ENCODE measurements around the gene WDR33. TPM values are rescaled to one million over a fixed set of nuclear protein-coding genes. Genes with fewer than 3 reads are reported as not detected.

WDR33 gene
- total and polyA plus RNA-seq, 2 experiments from 2014 or later = 16.9 to 43.8 TPM

DNA sequence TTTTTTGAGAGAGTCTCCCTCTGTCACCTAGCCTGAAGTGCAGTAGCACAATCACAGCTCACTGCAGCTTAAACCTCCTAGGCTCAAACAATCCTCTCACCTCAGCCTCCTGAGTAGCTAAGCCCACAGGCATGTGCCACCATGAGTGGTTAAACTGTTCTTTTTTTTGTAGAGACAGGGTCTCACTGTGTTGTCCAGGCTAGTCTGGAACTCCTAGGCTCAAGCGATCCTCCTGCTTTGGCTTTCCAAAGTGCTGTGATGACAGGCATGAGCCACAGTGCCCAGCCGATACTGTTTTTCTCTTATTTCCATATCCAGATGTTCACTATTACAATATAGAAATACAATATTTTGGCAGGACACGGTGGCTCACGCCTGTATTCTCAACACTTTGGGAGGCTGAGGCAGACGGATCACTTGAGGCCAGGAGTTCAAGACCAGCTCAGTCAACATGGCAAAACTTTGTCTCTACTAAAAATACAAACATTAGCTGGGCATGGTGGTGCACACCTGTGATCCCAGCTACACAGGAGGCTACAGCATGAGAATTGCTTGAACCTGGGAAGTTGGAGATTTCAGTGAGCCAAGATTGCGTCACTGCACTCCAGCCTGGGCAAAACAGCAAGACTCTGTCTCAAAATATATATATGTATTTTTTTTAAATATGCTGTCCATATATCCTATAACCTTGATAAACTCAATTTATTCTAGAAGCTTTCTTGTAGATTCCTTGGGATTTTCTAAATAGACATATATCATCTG, 24.7 kb downstream of the WDR33 start:
- WGBS, 2 experiments (ENCODE audit: low coverage in 1 of 2, low lambda C conversion rate in 2 of 2, missing lambda C conversion rate in 2 of 2) = 94 to 95% methylated on average over 6 of the region's 6 CpGs
- H4K20me1 ChIP-seq (ENCODE audit: insufficient read depth) = no peaks in the 10 kb centered on the region; the same call in 1 of the 2 replicates
- H3K79me2 ChIP-seq (ENCODE audit: insufficient read depth) = peaks cover 70% of the 10 kb centered on the region
- no peak for TF ChIP-seq EZH2phosphoT487 (IDR thresholded peaks at IDR 0.05; ENCODE audit: insufficient read depth, low read depth)
- no peak for TF ChIP-seq EZH2 (IDR thresholded peaks at IDR 0.05; ENCODE audit: insufficient read depth, poor library complexity, severe bottlenecking)
- no peak overlapping the region for H2AFZ ChIP-seq
- no peaks in the 10 kb centered on the region for H3K36me3 ChIP-seq (ENCODE audit: low read depth)
- in situ Hi-C loops (cut with MboI) = no loop called here
- H3K27ac ChIP-seq = no peak overlapping the region
- no peak overlapping the region for H3K9ac ChIP-seq
- H3K9me3 ChIP-seq (ENCODE audit: low read depth) = no peaks in the 10 kb centered on the region
- H3K4me3 ChIP-seq = no peak overlapping the region
- no peaks in the 10 kb centered on the region for H3K9me2 ChIP-seq (ENCODE audit: insufficient read depth)
- no peak for DNase-seq
- H3K4me2 ChIP-seq (ENCODE audit: unreplicated experiment) = no peak overlapping the region
- H3K4me1 ChIP-seq (ENCODE audit: insufficient read depth) = peaks cover 11% of the 10 kb centered on the region
- no peaks in the 10 kb centered on the region for H3F3A ChIP-seq (ENCODE audit: insufficient read depth)
- no peaks in the 10 kb centered on the region for H3K27me3 ChIP-seq (replicated peaks; ENCODE audit: insufficient read depth)

GRCh38 chr2:127784965-127785518, 25.9 kb downstream of the WDR33 start:
- WGBS, 2 experiments (ENCODE audit: low coverage in 1 of 2, low lambda C conversion rate in 2 of 2, missing lambda C conversion rate in 2 of 2) = 92 to 100% methylated on average over 2 of the region's 2 CpGs
- no peak overlapping the region for H3K27ac ChIP-seq

DNA sequence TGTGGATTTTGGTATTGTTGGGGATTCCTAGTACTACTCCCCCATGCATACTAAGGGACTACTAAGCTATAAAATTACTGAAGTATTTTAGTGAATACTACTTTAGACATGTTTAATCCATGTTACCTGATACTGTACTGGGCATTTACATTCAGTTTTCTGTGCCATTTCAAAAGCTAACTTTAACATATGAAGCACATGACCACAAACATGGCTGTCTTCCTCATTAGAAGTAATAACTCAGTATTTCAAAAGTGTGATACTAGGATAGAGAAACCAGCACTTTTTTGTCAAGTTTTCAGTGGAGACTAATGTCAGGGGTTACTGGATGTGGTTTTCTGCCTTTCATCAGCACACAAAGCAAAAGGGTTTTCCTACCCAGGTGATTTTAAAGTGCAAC, 27.9 kb downstream of the WDR33 start:
- Histone ChIP-seq H2AFZ (no peak overlapping the region), H3K27ac (no peak overlapping the region), H3K9me2 (ENCODE audit: insufficient read depth) (no peaks in the 10 kb centered on the region), H3K4me3 (no peak overlapping the region), H4K20me1 (ENCODE audit: insufficient read depth) (no peaks in the 10 kb centered on the region; the same call in 1 of the 2 replicates), H3K4me2 (ENCODE audit: unreplicated experiment) (no peak overlapping the region), H3F3A (ENCODE audit: insufficient read depth) (no peaks in the 10 kb centered on the region), H3K27me3 (replicated peaks; ENCODE audit: insufficient read depth) (no peaks in the 10 kb centered on the region), H3K4me1 (ENCODE audit: insufficient read depth) (peaks cover 11% of the 10 kb centered on the region), H3K79me2 (ENCODE audit: insufficient read depth) (peaks cover 85% of the 10 kb centered on the region), H3K9ac (no peak overlapping the region), H3K9me3 (ENCODE audit: low read depth) (no peaks in the 10 kb centered on the region), H3K36me3 (ENCODE audit: low read depth) (no peaks in the 10 kb centered on the region)
- in situ Hi-C loops (cut with MboI) = no loop called here
- no peak for DNase-seq
- TF ChIP-seq EZH2 (IDR thresholded peaks at IDR 0.05; ENCODE audit: insufficient read depth, poor library complexity, severe bottlenecking) = no peak
- no peak for TF ChIP-seq EZH2phosphoT487 (IDR thresholded peaks at IDR 0.05; ENCODE audit: insufficient read depth, low read depth)

More at GRCh38 chr2:127784965-127785518, 25.9 kb downstream of the WDR33 start:
- Histone ChIP-seq H3K9me3 (ENCODE audit: low read depth) (no peaks in the 10 kb centered on the region), H2AFZ (no peak overlapping the region), H3K4me1 (ENCODE audit: insufficient read depth) (peaks cover 11% of the 10 kb centered on the region), H3K9me2 (ENCODE audit: insufficient read depth) (no peaks in the 10 kb centered on the region), H3F3A (ENCODE audit: insufficient read depth) (no peaks in the 10 kb centered on the region), H3K79me2 (ENCODE audit: insufficient read depth) (peaks cover 70% of the 10 kb centered on the region), H3K4me3 (no peak overlapping the region), H3K9ac (no peak overlapping the region), H3K4me2 (ENCODE audit: unreplicated experiment) (no peak overlapping the region), H3K27me3 (replicated peaks; ENCODE audit: insufficient read depth) (no peaks in the 10 kb centered on the region), H4K20me1 (ENCODE audit: insufficient read depth) (no peaks in the 10 kb centered on the region; the same call in 1 of the 2 replicates), H3K36me3 (ENCODE audit: low read depth) (no peaks in the 10 kb centered on the region)
- DNase-seq = no peak
- in situ Hi-C loops (cut with MboI) = no loop called here
- no peak for TF ChIP-seq EZH2 (IDR thresholded peaks at IDR 0.05; ENCODE audit: insufficient read depth, poor library complexity, severe bottlenecking)
- TF ChIP-seq EZH2phosphoT487 (IDR thresholded peaks at IDR 0.05; ENCODE audit: insufficient read depth, low read depth) = no peak

- in situ Hi-C loops (cut with MboI) = no loop called here
- TF ChIP-seq EZH2phosphoT487 (IDR thresholded peaks at IDR 0.05; ENCODE audit: insufficient read depth, low read depth) = no peak
- TF ChIP-seq EZH2 (IDR thresholded peaks at IDR 0.05; ENCODE audit: insufficient read depth, poor library complexity, severe bottlenecking) = no peak
- Histone ChIP-seq H3K4me2 (ENCODE audit: unreplicated experiment) (no peak overlapping the region), H3F3A (ENCODE audit: insufficient read depth) (peaks cover 9% of the 10 kb centered on the region; the same call in 1 of the 2 replicates), H3K4me1 (ENCODE audit: insufficient read depth) (0 out of 2 replicates have a peak, but pooled peaks cover 7% of the 10 kb centered on the region), H3K9me3 (ENCODE audit: low read depth) (no peaks in the 10 kb centered on the region), H3K9ac (no peak overlapping the region), H3K79me2 (ENCODE audit: insufficient read depth) (peaks cover 100% of the 10 kb centered on the region), H3K4me3 (no peak overlapping the region), H3K9me2 (ENCODE audit: insufficient read depth) (no peaks in the 10 kb centered on the region), H4K20me1 (ENCODE audit: insufficient read depth) (no peaks in the 10 kb centered on the region; the same call in 1 of the 2 replicates), H2AFZ (no peak overlapping the region), H3K27ac (no peak overlapping the region), H3K27me3 (replicated peaks; ENCODE audit: insufficient read depth) (no peaks in the 10 kb centered on the region), H3K36me3 (ENCODE audit: low read depth) (no peaks in the 10 kb centered on the region)
- 71% methylated on average over 2 of the region's 2 CpGs for WGBS, 2 experiments (ENCODE audit: low coverage in 1 of 2, low lambda C conversion rate in 2 of 2, missing lambda C conversion rate in 2 of 2)
- no peak for DNase-seq
These were observed 32.1 kb downstream of the WDR33 start for GRCh38 chr2:127778850-127779249.

Measured in GM23248 (cell line).